Lower leg skin (tissue), 3 donors: Measurements from ENCODE around the gene CD79B.

ENCODE experiments used
- POLR2A ChIP-seq, 2 donors: fragments of 450-650 bp; IDR thresholded peaks; one replicate each; pipeline ENCODE4 v1.6.1; 2016 to 2017; ENCODE audit warnings: antibody characterized with exemption in 2 of 2, mild to moderate bottlenecking in 1 of 2, moderate library complexity in 1 of 2
- TF ChIP-seq, protein P1 (sequence below), 3 donors: fragments of 450-650 bp; IDR thresholded peaks; one replicate each; pipeline ENCODE4 v1.5.1; 2016; ENCODE audit warnings: antibody characterized with exemption in 3 of 3, mild to moderate bottlenecking in 3 of 3, moderate library complexity in 2 of 3

DNA sequence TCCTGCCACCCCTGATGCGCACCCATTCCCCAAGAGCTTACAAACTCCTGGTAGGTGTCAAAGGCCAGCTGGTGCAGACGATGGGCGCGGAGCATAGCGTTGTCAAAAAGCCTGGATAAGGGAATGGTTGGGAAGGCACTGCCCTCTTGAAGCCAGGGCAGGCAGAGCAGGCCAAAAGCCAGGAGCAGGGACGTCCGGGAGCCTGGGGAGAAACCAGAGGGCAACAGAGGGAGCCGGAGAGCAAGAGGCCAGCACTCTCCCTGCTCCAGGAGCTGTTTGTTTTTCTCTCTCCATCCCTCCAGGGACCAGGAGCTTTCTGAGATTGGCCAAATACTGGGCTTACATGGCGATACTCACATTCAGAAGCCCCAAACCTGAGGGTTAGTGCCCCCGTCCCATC, 13.8 kb downstream of the CD79B start:
- TF ChIP-seq POLR2A (IDR thresholded peaks at IDR 0.05) = no peak
- TF ChIP-seq, protein P1, sequence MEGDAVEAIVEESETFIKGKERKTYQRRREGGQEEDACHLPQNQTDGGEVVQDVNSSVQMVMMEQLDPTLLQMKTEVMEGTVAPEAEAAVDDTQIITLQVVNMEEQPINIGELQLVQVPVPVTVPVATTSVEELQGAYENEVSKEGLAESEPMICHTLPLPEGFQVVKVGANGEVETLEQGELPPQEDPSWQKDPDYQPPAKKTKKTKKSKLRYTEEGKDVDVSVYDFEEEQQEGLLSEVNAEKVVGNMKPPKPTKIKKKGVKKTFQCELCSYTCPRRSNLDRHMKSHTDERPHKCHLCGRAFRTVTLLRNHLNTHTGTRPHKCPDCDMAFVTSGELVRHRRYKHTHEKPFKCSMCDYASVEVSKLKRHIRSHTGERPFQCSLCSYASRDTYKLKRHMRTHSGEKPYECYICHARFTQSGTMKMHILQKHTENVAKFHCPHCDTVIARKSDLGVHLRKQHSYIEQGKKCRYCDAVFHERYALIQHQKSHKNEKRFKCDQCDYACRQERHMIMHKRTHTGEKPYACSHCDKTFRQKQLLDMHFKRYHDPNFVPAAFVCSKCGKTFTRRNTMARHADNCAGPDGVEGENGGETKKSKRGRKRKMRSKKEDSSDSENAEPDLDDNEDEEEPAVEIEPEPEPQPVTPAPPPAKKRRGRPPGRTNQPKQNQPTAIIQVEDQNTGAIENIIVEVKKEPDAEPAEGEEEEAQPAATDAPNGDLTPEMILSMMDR (IDR thresholded peaks at IDR 0.05) = no peak
